Activated T-cell treated with anti-CD3 and anti-CD28 coated beads for 24 hours (primary cell): ENCODE data around the gene CAMK4.
"Not testable (repeated sequence)": the region's sequence is repeated elsewhere in the genome, so short reads cannot be mapped to it uniquely, and the experiment has no call there.

Experiments used
- DNase-seq: peaks from one replicate; pipeline ENCODE4 v3.0.0-alpha.2; 2020; ENCODE audit warnings: low read depth

Gene CAMK4

GRCh38 chr5:111310711-111311620, 86.8 kb downstream of the CAMK4 start:
- DNase-seq: no peak

DNA sequence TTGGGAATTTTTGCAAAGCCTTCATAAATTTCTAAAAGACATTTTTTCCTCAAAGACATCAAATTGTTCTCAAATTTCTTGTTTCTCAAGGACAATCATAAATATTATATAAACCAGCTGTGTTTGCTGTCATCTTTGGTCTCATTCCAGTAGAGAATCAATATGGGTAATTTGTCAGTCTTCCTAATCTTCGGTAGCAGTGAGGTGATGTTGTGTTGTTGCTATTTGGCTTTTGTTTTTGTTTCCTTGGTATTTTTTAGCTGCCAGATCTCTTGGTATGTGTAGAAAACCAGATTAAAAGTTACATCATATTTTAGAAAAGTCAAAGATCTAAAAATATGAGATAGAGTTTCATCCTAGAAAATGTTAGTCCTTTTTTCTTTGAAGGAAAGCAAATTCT, 87.5 kb downstream of the CAMK4 start:
- no peak for DNase-seq

GRCh38 chr5:111313017-111313724, 89.0 kb downstream of the CAMK4 start:
- DNase-seq: no peak

DNA sequence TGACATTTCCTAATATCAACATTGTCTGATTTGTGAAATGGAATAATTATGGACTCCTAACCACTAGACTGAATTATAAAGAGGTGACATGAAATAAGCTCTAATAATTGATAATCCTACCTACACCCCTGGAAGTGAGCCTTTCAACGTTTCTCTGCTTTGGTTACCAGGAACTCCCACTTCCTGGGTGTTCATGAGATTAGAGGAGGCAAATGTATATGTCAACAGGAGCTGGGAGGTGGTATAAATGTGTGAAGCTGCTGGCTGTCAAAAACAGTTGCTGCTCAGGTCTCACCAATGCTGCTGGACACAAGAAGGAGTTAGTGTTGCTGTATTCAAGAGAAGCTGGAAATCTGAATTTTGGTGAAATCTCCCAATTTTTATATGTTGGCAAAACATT, 96.8 kb downstream of the CAMK4 start:
- no peak for DNase-seq

DNA sequence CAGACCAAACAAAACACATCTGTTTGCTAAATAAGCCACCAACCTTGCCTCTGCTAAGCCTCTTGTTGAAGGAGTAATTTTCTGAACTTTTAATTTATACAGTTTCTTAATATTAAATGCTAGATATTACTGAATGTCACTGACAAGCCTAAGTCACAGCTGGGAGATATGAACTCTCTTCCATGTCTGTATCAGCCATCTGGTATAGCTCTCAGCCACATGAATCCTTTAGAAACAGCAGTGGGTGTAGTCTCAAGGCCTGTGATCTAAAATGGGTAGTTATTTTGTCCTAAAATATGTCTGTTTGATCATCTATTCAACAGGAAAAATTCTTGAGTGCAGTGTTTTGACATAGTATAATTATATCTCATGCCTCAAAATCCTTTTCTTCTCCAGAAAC, 97.2 kb downstream of the CAMK4 start:
- DNase-seq: no peak

GRCh38 chr5:111326551-111326950, 102.4 kb downstream of the CAMK4 start:
- no peak for DNase-seq

DNA sequence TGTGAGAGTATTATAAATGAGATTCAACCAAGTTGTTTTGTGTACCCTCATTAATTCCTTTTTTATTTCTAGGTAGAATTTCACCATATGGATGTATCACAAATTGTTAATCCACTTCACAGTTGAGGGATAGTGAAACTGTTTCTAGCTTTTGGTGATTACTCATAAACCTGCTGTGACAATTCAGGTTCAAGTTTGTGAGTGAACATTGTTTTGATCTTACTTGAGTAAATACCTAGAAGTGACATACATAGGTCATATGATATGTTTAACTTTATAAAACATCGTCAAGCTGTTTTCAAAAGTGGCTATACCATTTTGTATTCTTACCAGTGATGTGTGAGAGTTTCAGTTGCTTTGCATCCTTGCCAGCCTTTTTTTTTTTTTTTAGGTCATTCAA, 112.9 kb downstream of the CAMK4 start:
- DNase-seq: no peak

DNA sequence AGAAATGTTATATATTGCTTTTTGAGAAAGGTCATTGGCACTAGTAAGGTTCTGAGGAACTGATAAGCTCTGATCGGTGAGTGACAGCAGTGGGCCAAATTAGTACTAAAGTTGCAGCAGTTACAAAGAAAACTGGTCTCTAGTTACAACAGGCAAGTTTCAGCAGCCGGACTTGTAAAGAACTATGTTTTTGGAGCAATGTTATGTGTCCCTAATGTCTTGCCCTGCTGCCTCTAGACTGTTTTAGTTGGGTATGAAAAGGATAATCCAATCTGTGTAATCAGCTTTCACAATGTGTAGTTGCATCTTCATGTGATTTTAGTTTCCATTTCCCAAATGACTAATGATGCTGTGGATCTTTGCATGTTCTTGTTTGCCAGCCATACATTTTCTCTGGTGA, 113.5 kb downstream of the CAMK4 start:
- DNase-seq: no peak

- no peak for DNase-seq
These were observed 121.5 kb downstream of the CAMK4 start for GRCh38 chr5:111345731-111346130.

GRCh38 chr5:111347021-111347420, 122.8 kb downstream of the CAMK4 start:
- no peak for DNase-seq

GRCh38 chr5:111348661-111349329, 124.6 kb downstream of the CAMK4 start:
- DNase-seq: no peak

DNA sequence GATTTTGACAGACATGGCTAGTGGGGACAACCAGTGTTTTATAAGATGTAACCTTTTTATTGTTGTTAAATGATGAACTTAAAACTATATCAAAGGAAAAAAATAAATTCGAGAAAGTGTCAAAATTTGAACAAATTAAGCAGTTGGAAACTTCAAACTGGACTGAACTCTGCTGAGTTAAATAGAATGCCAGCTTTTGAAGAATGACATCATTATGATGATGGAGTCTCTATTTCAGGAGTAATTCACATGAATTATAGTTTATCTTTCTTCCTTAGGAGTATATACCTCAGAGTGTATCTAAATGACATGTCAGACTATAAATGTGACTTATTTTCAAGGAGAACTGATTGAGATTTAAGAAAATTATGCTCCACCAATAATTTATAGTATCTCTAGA, 125.2 kb downstream of the CAMK4 start:
- DNase-seq: no peak

- no peak for DNase-seq
These were observed 128.9 kb downstream of the CAMK4 start for GRCh38 chr5:111353035-111353434.

DNA sequence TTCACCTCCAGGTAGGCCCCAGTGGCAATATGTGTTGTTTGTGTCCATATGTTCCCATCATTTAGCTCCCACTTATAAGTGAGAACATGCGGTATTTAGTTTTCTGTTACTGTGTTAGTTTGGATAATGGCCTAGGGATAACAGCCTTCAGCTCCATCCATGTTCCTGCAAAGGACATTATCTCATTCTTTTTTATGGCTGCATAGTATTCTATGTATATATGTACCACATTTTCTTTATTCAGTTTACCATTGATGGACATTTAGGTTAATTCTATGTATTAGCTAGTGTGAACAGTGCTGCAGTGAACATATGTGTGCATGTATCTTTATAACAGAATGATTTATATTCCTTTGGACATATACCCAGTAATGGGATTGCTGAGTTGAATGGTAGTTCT, 134.5 kb downstream of the CAMK4 start:
- not testable (repeated sequence) for DNase-seq

DNA sequence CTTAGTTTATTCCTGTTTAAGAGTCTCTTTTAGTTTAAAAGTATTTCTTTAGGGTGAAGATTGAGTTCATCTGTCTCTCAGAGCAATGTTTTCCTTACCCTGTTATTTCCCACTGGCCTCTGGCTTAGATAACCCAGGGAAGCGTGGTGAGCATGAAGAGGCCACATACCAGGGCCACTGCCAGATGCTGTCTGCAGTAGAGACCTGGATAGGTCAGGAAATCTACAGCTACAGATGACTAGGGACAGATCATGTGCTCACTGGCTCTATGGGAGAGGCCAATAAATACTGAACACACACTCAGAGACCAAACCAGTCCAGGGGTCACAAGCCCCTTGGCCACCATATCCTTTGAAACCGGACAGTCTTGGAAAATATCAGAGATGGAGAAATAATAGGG, 136.0 kb downstream of the CAMK4 start:
- no peak for DNase-seq

GRCh38 chr5:111364992-111365391, 140.8 kb downstream of the CAMK4 start:
- no peak for DNase-seq

DNA sequence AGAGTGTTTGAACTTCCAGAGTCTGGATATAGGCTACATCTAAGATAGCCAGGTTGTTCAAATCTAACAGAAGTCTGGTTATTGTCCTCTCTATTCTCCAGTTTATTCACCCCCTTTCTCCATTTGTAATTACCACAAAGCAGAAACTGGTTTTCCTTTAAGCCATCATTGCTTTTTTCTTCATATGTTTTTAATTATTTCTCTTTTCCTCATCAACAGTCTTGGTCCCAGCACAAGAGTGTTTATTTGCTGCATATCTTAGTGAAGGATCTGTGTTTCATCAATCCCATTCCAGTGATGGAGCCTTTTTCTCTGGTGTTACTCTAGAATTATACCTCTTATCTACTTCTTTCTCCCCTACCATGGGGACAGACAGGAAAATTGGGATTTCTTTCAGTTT, 142.2 kb downstream of the CAMK4 start:
- DNase-seq: no peak

DNA sequence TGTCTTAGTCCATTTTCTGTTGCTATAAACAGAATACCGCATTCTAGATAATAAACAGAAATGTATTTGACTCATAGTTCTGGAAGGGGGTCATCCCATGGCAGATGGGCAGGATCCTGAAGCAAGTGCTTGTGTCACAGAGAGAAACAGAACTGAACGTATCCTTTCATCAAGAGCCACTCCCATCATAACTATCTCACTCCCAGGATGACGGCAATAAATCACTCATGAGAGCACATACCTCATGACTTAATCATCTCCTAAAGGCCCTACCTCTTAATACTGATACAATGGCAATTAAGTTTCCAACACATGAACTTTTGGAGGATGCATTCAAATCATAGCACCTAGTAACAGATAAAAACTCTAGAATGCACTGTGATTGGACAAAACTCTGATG, 142.9 kb downstream of the CAMK4 start:
- no peak for DNase-seq

DNA sequence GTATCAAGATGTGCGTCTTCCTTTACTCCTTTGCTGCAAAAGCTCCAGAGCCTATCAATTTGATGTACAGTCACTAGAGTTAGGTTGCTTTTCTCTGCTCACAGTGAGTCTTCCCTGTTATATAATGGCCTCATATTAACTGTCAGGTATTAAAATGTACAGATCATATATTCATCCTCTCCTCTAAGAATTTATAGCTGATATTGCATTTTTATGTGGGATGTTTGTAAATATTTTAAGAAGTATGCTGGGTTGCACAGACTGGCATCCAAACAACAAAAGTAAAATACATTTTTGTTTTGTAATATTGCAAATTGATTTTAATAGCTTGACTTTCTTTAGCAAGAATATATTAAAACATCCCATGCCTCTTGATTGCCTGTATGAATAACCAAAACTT, 148.6 kb downstream of the CAMK4 start:
- DNase-seq: no peak

DNA sequence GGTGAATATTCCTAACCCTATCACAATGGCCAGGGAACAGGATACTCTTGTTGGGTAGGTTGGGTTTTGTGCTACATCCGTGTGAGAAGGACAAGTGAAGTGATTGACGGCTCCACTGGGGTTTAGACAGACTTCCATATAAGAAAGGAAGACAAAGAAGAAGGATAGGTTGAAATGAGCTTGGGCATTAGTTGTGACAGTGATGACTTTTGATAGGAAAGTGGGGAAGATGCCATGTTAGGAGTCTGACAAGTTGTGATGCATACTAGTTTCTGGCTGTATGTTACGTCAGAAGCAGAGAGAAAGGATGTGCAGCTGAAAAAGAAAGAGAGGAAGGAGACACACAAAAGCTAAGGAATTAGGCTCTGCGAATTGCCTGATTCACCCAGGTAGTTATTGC, 150.2 kb downstream of the CAMK4 start:
- no peak for DNase-seq

- DNase-seq: no peak
These were observed 151.5 kb downstream of the CAMK4 start for GRCh38 chr5:111375645-111376044.

DNA sequence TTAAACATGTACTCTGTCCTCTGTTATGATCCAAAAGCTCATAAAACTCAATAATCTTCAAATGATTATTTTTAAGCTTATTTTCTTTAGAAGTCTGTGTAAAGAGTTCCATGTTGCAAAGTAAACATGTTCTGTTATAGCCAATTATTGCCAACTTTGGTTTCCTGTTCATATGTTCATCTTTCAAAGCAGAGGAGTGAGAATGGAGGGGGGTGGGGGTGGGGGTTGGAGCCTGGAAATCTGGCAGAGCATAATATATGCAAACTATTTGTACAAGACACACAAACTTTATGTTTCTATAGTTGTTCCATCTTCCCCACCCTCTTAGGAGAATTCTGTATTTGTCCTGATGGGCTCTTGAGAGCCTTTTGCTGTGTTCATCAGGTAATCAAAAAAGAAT, 153.1 kb downstream of the CAMK4 start:
- DNase-seq: no peak

DNA sequence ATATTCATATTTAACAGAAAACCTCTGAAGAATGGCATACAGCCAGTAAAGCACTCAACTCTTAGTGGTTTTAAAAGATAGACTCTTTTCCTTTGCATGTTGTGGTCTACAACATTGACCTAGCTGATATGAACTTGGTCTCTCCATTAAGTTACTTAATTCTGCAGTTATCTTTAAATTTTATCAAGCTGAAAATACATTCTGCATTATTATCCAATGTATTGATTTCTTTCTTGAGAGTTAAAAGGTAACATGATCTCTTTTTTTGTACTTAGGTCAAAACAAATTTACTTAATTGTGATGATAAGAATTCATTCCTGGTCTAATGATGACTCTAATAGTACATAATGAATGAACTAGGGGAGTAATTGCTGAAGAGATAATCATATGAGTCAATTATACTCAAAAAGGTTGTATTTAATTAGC, 155.2 kb downstream of the CAMK4 start:
- no peak for DNase-seq
